ENCODE data around the gene IST1.

IST1 gene

DNA sequence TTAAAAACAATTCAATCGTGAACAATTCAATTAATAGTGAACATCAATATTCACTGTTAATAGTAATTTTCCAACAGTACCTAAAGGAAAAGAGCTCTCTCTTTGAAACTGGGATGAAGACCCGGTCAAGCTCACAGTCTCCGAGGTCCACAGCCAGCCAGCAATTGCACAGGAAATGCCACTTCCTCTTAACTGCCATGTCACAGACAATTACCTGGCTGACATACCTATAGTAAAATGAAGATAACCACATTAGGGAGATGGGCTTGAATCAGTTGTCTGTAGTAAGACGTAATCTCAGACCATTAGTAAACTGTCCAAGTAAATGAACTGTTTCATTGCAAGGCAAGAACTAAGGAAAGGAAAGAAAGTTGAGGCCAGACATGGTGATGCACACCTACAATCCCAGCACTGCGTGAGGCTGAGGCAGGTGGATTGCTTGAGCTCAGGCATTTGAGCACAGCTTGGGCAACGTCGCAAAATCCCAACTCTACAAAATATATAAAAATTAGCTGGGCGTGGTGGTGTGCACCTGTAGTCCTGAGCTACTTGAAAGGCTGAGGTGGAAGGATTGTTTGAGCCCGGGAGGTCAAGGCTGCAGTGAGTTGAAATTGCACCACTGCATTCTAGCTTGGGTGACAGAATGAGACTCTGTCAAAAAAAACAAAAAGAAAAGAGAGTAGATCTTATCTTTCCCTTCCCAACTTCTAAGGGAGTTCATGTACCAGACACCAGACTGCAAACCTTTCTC lies 68.0 kb downstream of the IST1 start:
- no peak for DNase-seq (ENCODE audit: low read depth)

DNA sequence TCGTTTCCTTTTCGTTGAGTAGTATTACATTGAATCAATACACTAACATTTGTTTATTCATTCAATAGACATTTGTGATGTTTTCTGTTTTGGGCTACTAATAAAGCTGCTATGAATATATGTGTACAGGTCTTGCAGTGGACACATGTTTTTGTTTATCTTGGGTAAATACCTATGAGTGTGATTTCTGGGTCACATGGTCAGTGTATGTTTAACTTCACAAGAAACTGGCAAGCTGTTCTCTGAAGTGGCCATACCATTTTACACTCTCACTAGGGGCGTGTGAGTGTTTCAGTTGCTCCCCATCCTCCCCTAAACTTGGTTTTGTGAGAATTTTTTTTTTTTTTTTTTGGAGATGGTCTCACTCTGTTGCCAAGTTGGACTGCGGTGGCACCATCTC lies 69.9 kb downstream of the IST1 start:
- no peak for DNase-seq (ENCODE audit: low read depth)

GRCh38 chr16:71966932-71967331 lies 71.6 kb downstream of the IST1 start:
- no peak for DNase-seq (ENCODE audit: low read depth)

GRCh38 chr16:71969353-71969752 lies 74.0 kb downstream of the IST1 start:
- DNase-seq (ENCODE audit: low read depth): no peak

- DNase-seq (ENCODE audit: low read depth): no peak
Observed at GRCh38 chr16:71971571-71971970, 76.2 kb downstream of the IST1 start.

DNA sequence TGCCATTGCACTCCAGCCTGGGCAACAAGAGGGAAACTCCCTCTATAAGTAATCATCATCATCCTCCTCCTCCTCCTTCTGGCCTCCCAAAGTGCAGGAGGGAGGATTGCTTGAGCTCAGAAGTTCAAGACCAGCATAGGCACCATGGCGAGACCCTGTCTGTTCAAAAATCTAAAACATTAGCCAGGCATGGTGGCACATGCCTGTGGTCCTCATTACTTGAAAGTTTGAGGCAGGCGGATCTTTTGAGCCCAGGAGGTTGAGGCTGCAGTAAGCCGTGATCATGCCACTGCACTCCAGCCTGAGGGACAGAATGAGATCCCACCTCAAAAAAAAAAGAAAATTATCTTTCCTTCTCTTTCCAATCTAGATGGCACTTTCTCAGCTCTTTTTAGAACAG lies 77.0 kb downstream of the IST1 start:
- no peak for DNase-seq (ENCODE audit: low read depth)

DNA sequence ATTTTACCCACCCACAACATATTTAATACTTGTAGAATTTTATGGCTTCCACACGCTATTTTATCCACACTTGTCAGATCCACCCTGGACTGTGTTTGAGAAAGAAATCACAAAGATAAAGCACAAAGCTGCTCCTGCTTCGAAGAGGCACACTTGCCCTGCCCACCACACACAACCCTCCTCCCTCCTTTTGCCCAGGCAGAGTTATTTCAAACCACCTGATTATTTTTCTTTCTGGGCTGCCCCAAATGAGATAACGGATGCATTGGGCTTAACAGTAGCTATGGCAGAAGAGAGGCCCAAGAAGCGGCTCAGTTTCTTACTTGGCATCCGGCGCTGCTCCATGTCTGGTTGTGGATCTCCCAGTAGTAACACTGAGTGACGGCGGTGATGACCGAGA lies 77.7 kb downstream of the IST1 start:
- DNase-seq (ENCODE audit: low read depth): no peak

DNA sequence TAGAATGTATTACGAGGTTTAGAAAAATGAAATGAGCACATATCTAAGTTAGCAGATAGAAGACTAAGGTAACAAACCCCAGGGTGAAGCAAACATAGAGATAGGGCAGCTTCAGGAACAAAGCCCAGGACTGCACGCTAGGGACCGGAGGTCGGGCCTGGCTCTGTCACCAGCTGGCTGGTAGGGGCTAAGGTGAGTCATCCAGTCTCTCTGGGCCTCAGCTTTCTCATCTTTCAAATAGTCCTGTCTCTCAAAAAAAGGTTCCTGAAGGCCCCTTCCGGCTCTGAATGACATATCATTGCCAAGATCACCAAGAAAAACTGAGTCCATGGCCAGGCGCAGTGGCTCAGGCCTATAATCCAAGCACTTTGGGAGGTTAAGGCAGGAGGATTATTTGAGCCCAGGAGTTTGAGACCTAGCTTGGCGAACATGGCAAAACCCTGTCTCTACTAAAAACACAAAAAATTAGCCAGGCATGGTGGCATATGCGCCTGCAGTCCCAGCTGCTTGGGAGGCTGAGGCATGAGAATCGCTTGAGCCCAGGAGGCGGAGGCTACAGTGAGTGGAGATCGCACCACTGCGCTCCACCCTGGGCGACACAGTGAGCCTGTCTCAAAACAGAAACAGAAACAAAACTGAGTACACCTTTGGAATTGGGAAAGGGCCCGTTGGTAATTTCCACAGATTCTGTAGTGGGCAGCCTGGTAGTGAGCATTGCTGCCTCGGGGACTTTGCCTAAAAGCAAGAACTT lies 78.9 kb downstream of the IST1 start:
- no peak for DNase-seq (ENCODE audit: low read depth)
